ENCODE results near the gene SLC11A1. TPM values are rescaled to one million over a fixed set of nuclear protein-coding genes. Genes with fewer than 3 reads are reported as not detected.
A peak's percentile ranks its signal among the peaks of the same experiment; 100 is the strongest.

Gene SLC11A1
- total RNA-seq, 2 donors from 2014 or later: 1.1 to 1.8 TPM

DNA sequence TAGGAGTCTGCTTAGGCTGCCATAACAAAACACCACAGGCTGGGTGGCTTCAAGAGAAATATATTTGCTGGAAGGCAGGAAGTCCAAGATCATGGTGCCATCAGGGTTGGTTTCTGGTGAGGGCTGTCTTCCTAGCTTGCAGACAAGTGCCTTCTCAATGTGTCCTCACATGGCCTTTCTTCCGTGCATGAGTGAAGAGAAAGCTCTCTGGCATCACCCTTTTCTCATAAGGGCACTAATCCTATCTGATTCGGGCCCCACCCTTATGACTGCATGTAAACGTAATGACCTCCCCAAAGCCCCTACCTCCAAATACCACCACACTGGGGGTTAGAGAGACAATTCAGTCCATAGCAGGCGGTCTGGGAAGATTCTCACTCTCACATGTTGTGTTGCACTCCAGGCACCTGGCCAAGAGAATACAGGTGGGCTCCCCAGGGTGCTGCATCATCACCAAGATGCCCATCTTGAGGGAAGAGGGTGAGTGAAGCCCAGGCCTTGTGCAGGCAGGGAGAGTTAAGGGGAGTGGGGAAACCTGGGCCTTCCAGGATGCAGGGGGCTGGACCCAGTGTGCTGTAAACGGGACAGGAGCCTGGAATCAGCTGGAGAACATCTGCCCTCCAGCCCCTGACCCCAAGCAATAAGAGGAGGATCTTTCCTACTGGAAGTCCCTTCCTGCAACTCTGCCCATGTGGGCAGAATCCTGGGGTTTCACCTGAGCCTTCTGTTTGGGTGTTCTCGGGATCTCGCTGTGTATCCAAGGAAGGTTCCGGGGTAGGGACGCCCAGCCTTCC, 15.3 kb upstream of the SLC11A1 start:
- TF ChIP-seq, protein P1, sequence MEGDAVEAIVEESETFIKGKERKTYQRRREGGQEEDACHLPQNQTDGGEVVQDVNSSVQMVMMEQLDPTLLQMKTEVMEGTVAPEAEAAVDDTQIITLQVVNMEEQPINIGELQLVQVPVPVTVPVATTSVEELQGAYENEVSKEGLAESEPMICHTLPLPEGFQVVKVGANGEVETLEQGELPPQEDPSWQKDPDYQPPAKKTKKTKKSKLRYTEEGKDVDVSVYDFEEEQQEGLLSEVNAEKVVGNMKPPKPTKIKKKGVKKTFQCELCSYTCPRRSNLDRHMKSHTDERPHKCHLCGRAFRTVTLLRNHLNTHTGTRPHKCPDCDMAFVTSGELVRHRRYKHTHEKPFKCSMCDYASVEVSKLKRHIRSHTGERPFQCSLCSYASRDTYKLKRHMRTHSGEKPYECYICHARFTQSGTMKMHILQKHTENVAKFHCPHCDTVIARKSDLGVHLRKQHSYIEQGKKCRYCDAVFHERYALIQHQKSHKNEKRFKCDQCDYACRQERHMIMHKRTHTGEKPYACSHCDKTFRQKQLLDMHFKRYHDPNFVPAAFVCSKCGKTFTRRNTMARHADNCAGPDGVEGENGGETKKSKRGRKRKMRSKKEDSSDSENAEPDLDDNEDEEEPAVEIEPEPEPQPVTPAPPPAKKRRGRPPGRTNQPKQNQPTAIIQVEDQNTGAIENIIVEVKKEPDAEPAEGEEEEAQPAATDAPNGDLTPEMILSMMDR (IDR thresholded peaks at IDR 0.05): no peak
- Histone ChIP-seq H3K27me3 (no peaks in the 10 kb centered on the region), H3K4me1 (no peaks in the 10 kb centered on the region), H3K4me3 (peak overlapping the region; percentile 41), H3K27ac (peak overlapping the region; percentile 83), H3K36me3 (no peaks in the 10 kb centered on the region), H3K9me3 (no peaks in the 10 kb centered on the region), H3K9ac (ENCODE audit: low read depth in 2 of 2, low read length in 2 of 2) (peak overlapping the region in 1 of 2 donors; percentile 83)
- intact Hi-C loops (cut with DNase I): no loop called here
- no peak for DNase-seq

GRCh38 chr2:218367415-218368149, 14.5 kb upstream of the SLC11A1 start:
- TF ChIP-seq, protein P1 (IDR thresholded peaks at IDR 0.05): no peak
- H3K4me3 ChIP-seq: peak overlapping the region; percentile 41
- H3K4me1 ChIP-seq: no peaks in the 10 kb centered on the region
- H3K27me3 ChIP-seq: no peaks in the 10 kb centered on the region
- H3K9ac ChIP-seq (ENCODE audit: low read depth in 2 of 2, low read length in 2 of 2): peak overlapping the region; percentile 83 to 95
- peak overlapping the region; percentile 83 for H3K27ac ChIP-seq
- no peaks in the 10 kb centered on the region for H3K36me3 ChIP-seq
- intact Hi-C loops (cut with DNase I): no loop called here
- H3K9me3 ChIP-seq: no peaks in the 10 kb centered on the region
- peak; percentile 93 for DNase-seq

GRCh38 chr2:218368150-218368528, 13.9 kb upstream of the SLC11A1 start:
- Histone ChIP-seq H3K9ac (ENCODE audit: low read depth in 2 of 2, low read length in 2 of 2) (peak overlapping the region; percentile 83 to 95), H3K4me3 (peak overlapping the region; percentile 41), H3K9me3 (no peaks in the 10 kb centered on the region), H3K27me3 (no peaks in the 10 kb centered on the region), H3K4me1 (no peaks in the 10 kb centered on the region), H3K27ac (peak overlapping the region; percentile 83), H3K36me3 (no peaks in the 10 kb centered on the region)
- TF ChIP-seq, protein P1 (IDR thresholded peaks at IDR 0.05): no peak
- no peak for DNase-seq
- intact Hi-C loops (cut with DNase I): no loop called here

- Histone ChIP-seq H3K4me1 (no peaks in the 10 kb centered on the region), H3K27ac (peak overlapping the region; percentile 83), H3K4me3 (no peak overlapping the region), H3K27me3 (no peaks in the 10 kb centered on the region), H3K9ac (ENCODE audit: low read depth in 2 of 2, low read length in 2 of 2) (peak overlapping the region in 1 of 2 donors; percentile 14), H3K9me3 (no peaks in the 10 kb centered on the region), H3K36me3 (no peaks in the 10 kb centered on the region)
- DNase-seq: no peak
- intact Hi-C loops (cut with DNase I): no loop called here
- TF ChIP-seq, protein P1 (IDR thresholded peaks at IDR 0.05): no peak
Observed at GRCh38 chr2:218368621-218369153, 13.4 kb upstream of the SLC11A1 start.

DNA sequence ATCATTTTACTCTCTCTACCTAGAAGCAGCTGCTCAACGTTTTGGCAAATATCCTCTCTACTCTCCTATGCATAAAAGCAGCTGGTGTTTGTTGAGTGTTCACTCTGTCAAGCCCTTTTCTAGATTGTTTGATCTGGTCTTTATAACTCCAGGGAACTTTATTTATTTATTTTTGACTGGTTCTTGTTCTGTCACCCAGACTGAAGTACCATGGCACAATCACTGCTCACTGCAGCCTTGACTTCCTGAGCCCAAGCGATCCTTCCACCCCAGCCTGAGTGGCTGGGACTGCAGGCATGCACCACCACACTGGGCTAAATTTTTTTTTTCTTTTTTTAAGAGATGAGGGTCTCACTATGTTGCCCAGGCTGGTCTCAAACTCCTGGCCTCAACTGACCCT, 12.7 kb upstream of the SLC11A1 start:
- Histone ChIP-seq H3K27me3 (no peaks in the 10 kb centered on the region), H3K9me3 (no peaks in the 10 kb centered on the region), H3K9ac (ENCODE audit: low read depth in 2 of 2, low read length in 2 of 2) (no peak overlapping the region), H3K36me3 (no peaks in the 10 kb centered on the region), H3K27ac (peak overlapping the region; percentile 32), H3K4me3 (no peak overlapping the region), H3K4me1 (no peaks in the 10 kb centered on the region)
- TF ChIP-seq, protein P1 (IDR thresholded peaks at IDR 0.05): no peak
- DNase-seq: no peak
- intact Hi-C loops (cut with DNase I): no loop called here
